ENCODE data around the gene TBC1D1.
"Not testable (repeated sequence)": the region's sequence is repeated elsewhere in the genome, so short reads cannot be mapped to it uniquely, and the experiment has no call there.

The TBC1D1 gene

DNA sequence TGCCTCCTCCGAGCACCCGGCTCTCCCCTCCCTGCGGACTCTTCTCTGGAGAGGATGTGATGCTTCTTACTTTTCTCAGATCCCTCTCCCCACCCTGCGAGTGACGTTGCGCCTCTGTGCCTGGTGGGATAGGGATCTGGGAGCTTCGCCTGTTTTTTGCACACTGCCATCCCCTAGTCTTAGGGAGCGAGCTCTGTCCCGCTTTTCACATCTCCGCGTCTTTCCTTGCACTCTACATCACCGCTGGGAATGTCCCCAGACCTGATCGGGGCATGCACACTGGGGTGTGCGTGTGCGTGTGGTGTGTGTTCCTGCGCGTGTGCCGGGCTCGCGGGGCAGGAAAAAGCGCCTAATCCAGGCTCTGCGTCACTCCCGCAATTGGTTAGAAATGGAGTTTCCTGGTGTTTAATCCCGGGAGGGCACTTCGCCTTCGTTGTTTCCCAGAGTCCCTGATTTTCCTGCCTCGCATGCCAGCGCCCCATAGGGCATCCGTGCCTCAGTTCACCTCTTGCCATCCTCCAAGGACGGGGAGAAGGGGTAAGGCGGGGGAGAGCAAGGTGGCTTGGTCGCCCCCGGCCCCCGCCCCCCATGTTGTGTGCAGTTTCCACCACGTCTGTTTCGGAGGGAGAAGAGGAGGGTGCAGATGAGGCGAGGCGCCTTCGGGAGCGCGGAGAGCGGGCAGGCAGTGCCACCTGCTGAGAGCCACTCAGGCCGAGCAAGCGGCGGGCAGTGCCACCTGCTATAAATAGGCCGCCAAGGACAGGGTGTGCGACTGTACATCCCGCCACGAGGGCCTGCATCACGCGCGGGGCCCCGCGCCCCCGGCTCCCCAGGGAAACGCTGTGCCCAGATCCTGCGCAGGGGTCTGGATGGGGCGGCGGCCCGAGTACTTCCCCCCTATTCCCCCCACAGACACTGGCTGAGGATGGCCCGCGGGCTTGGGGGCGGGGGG is 759 bp upstream of the TBC1D1 start:
- DNase-seq, result peak; percentile 55

DNA sequence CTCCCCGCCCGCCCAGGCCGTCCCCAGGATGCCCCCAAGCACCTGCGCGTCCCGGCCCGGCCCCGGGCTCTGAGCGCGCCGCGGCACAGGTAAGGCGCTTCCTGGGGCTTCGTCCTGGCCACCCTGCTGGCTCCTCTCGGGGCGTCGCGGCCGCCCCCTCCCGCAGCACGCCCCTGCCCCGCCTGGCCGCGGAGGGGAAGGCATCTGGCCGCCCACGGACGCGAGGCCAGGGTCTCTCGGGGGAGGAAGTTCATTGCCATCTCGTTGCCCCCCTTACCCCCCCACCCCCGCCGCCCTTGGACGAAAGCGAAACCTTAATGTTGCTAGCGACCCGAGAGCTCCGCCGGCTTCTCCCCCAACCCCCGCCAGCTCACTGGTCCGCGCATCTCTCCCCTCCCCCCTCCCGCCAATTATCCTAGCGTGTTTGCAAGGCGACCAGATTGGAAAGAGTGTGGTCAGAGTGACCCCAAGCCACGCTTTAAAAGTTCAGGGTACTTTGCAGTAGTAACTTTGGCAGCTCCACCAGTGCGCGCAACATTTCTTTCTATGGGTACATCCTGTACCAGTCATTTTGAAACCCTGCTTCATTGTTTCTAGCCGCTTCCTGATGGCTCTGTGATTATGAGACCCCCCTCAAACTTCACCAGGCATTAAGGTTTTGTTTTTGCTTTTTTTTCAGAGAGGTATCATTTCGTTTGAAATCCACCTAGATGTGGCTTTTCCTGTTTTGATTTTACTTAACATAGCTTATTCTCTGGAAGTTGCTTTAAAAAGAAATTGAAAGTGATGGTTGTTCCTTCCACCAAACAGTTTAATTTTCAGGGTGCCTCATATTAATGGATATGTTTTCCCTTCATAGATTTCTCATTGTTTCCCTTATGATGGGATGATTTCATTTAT is 626 bp downstream of the TBC1D1 start:
- DNase-seq, result no peak

DNA sequence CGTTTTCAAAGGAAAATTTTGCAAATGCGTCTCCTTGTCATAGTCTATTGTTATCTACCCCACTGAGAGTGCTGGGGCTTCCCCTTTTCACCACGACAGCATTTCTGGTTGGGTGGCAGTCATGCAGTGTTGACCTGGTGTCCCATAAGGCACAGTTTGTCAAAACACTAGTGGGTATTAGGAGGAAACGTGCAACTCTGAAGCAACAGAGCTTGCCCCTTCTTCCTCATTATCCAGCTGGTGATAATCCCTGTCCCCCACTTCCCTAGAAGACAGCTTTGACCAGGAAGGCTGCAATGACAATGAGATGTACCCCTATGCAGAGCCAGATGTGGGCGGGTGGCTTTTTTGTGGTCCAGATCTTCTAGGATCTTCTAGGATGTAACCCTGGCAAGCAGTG is 1.8 kb downstream of the TBC1D1 start:
- no peak for DNase-seq

DNA sequence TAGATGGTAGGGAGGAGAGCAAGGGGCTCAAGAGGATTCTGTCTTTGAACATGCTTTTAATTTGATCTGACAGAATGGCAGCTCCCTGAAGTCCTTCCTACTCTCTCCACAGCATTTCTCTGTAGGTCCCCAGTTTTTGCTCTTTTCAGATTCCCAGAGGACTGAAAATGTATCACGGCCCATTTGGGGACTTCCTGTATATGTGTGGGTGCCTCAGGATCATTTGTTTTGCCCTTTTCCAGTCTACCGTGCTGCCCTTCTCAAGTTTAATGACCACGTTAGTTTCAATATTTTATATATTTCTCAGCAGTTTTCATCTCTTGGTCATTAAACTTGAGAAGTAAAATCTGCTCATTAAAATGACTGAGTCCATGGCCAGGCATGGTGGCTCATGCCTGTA is 2.3 kb downstream of the TBC1D1 start:
- no peak for DNase-seq

DNA sequence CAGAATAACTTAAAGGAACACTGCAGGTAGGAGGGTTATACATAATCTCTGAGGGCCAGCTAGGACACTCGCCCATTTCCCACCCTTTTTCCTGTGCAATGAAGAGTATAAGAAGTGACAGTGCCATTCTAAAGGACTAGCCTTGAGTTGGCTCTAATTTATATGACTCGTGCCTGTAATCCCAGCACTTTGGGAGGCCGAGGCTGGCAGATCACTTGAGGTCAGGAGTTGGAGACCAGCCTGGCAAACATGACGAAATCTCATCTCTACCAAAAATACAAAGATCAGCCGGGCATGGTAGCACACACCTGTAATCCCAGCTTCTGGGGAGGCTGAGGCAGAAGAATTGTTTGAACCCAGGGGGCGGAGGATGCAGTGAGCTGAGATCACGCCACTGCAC is 4.4 kb downstream of the TBC1D1 start:
- DNase-seq, result no peak

DNA sequence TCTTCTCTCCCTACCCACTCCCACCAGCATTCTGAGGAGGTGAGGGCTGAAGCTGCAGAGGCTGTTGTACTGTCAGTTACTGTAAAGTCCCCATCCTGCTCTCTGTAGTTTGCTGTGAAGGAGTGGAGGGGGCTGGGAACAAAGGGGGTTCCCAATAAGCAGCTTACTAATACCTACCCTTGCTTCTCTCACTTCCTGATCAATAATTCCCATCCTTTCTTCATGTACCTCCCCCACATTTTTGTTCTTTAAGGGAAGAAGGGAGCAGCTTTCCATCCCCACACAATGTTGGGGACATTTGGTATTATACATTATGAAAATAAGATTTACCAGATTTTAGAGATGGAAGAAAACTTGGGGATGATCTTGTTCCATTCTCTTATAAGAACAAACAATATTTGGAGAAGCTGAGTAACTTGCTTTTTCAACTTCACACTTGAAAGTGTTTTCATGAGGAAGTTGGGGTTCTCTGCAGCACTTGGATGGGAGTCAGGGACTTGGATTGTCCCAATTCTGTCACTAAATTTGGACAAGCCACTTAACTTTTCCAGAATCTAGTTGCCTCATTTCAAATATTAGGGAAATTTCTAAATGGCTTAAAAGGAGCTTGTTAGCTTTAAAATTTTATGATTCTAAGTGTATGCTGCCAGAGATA is 5.4 kb downstream of the TBC1D1 start:
- DNase-seq, result no peak

DNA sequence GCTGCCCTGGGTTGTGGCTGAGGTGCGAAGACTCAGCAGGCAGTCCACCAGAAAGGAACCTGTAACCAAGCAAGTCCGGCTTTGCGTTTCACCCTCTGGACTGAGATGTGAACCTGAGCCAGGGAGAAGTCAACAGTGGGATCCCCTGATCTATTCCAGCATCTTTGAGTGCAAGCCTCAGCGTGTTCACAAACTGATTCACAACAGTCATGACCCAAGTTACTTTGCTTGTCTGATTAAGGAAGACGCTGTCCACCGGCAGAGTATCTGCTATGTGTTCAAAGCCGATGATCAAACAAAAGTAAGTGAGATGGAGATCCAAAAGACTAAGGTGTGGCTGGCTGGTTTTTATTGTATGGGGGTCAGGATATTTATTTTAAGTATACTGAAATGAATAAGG is 11.3 kb downstream of the TBC1D1 start:
- DNase-seq, result no peak

DNA sequence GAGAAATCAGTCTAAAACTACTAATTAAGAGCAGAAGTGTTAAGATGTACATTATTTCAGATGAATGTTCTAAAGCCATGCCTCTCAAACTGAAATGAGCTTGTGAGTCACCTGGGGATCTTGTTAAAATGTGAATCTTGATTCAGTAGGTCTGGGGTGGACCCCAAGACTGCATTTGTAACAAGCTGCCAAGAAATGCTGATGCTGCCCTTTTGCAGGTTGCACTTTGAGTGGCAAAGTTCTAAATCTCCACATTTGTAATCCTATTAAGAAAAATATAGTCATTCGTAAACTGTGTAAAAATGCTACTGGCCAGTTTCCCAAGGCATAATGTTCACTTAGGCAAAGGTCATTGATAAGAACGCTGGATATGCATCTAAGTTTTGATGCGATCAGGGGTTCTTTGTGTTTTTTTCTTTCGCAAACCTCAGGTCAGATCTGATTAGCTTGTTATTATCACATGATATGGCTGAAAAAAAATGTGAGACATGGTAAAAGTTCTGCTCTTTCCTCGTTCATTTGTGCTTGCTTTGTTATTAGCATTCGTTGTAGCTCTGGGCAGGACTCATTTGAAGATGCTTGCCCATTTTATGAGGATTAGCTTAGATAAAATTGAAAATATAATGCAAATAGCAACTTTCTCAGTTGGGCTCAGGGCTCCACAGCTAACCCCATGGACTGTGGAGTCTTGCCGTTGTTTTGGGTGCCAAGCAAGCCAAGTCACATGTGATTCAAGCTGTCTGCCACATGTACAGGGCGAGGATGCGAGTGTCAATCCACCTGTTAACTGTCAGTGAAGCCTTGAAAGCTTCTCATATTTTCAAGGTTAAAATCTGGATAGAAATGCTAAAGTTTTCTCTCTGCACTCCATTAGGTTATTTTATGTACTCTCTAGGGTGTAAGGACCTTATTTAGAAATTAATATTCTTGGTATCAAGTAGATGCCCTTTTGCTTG is 12.1 kb downstream of the TBC1D1 start:
- no peak for DNase-seq

DNA sequence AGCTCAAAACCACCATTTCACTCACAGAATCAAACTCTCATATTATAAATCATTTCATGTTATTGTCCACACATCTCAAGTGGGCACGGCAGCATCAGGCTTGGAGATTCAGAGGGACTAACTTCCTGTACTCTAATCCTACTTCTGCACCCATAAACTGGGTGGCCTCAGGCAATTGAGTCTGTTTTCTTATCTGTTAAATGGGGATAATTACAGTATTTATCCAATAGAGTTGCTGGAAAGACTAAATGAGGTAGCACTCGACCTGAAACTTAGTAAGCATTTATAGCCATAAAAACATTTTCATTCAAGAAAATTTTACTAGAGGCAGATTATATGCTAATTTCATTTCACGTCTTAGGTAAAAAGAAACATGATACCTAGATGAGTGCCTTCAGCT is 13.0 kb downstream of the TBC1D1 start:
- DNase-seq, result no peak

DNA sequence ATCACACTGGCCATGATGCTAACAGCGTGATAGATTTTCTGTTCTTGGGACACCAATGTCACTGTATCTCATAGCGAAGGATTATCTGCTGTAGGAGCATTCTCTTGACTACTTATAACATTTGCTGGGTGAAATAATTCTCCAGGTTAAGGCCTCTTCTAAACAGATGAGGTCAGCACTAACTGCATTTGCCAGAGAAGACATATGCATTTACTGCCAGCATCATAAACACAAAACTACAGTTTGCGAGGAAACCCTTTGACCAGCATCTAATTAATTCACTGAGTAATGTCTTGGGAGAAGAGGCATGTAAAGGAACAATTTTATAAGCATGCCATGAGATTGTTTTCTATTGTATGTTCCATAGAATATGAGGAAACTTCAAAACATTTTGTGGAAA is 13.9 kb downstream of the TBC1D1 start:
- no peak for DNase-seq

DNA sequence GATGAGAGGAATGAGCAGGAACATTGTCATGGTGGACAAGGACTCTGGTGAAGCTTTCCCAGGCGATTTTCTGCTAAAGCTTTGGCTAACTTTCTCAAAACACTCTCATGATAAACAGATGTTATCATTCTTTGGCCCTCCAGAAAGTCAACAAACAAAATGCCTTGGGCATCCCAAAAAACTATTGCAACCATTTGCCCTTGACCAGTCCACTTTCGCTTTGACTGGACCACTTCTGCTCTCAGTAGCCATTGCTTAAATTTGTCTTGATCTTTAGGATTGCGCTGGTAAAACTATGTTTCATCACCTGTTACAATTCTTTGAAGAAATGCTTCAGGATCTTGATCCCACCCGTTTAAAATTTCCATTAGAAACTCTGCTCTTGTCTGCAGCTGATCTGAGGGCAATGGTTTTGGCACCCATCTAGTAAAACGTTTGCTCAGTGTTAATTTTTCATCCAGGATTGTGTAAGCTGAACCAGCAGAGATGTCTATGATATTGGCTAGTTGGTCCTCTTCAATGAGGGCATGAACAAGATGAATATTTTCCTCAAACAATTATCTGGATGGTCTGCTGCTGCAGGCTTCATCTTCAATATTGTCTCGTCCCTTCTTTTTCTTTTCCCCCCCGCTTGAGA is 14.8 kb downstream of the TBC1D1 start:
- no peak for DNase-seq

DNA sequence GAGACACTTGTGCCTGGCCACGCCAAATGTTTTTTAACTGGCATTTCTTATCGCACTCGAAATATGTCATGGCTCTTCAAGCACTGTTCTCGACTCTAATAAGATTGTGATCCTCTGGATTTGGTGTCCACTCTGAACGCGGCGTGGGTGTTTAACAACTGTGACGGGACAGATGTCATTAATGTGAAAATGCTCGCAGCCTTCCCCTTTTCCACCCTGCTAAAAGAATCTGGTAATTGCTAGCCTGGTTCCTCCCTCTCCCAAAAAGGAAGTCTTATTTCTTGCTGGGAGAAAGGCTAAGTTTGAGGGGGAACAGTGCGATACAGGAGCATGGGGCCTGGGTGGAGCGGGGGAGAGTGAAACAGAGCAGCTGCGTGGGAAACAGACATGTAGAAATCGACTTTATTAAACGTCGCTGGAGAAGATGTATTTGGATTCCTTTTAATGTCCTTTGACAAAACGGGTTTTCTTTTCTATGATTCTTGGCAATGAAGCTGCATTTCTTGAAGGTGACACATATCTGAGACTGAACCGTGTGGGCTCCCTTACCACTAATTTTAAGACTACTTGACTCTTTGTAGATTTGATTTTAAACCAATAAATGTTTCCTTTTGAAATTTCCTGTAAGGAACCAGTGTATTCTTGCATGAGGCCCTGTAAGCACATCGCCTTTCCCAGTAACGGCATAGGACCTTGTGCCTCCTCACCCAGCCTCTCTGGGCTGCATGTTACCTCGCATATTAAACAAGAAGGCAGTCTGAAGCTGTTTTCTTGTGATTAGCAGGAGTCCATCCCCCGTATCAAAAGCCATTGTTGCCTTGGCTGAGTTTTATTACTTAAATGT is 17.8 kb downstream of the TBC1D1 start:
- no peak for DNase-seq

DNA sequence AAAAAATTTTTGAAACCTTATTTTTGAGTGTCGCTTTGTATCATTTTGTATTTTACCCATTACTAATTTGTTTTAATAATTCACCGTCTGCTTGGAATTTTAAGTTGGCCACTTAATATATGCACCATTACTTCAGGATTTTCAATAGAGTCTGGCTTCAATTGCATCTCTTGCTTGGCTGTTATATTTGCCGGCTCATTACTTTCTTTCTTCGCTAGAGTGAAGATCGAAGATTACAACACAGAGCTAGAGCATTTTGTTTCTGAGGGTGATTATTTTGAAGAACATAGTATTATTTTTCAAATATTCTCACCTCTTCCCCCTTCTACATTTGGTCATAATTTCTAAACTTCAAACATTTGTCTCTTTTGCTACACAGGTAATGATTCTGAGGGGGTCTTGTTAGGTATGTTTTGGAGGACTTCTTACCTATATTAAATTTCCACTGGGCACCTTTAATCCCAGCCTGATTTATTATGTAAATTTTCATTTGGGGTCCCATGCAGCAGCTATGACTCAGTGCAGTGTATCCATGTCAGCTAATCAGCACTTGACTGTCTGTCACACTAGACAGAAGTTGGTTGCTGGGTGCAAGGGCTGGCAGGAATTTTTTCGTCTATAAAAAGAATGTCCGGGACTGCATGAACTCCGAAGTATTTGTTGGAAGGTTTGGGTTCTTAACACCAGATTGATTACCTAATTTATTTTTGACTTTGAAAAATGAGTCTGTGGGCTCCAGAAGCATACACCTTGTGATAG is 18.6 kb downstream of the TBC1D1 start:
- no peak for DNase-seq

DNA sequence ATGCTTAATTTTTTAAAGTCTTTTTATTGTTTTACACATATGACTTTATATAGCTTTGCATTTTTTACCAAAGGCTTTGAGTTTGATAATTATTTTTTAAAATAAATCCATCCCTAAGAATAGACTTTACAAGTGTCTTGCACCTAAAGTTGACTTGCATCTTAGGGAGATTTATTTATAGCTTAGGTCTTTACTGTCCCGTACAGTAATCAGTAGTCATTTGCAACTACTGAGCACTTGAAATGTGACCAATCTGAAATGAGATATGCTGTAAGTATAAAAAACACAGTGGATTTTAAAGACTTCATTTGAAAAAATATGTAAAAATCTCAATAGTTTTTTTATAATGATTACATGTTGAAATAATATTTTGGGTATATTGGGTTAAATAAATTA is 19.2 kb downstream of the TBC1D1 start:
- no peak for DNase-seq

DNA sequence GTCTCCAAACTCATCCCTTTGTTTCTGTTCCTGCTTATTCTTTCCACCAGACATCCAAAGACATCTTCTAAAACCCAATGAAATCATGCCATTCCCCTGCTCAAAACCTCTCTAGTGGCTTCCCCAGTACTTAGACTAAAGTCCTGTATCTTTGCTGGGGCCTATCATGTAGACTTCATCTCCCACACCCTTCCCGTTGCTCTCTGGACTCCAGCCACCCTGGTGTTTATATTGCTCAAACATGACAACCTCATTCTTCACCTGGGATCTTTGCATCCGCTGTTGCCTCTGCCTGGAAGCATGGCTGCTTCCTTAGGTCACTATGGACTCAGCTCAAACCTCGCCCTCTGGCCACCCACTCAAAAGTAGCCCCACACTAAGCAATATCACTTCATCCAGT is 23.7 kb downstream of the TBC1D1 start:
- DNase-seq, result no peak

DNA sequence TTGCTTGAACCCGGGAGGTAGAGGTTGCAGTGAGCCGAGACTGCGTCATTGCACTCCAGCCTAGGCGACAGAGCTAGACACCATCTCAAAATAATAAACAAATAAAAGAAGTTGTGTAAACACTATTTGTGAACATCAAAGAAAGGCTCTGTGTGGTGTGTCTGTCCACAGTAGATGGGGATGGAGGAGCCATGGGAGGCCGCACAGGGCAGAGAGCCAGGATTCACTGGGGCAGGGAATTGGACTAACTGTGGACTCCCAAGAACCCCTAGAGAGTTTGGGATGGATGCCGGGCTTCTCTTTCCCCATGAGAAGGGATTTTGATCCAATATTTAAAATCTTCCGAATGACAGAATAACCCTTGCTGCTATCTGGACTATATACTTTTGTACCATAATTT is 26.5 kb downstream of the TBC1D1 start:
- DNase-seq, result no peak

DNA sequence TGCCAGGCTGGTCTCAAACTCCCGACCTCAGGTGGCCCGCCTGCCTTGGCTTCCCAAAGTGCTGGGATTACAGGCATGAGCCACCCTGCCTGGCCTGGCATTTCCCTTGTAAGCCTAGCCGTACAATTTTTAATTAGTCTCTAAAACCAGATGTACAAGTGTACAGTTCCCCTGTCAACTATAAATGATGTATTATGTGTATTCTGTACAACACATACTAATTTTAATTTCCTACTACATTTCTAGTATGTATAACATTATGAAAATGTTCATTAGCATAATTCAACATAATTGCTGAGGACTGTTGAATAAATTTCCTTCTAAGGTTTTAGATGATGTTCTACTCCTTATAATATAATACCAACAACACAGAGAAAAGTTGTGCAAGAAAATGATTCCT is 27.8 kb downstream of the TBC1D1 start:
- DNase-seq, result no peak

DNA sequence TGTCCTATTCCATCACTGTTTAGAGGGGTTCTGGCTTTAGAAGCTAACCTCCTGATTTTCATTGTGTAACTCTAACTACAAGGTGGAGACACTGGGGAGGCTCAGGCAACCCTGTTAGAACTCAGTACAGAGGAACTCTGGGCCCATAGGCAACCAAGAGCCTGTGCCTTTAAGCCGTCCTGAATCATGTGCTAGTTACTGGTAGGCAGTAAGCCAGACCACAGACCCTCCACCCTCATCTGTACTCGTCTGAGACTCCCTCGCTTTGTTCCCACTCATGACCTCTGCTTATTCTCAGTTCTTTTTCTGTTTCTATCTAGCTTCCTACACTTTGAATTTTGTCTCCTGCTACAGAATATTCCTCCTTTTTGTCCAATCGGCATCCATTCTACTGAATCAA is 31.4 kb downstream of the TBC1D1 start:
- no peak for DNase-seq

DNA sequence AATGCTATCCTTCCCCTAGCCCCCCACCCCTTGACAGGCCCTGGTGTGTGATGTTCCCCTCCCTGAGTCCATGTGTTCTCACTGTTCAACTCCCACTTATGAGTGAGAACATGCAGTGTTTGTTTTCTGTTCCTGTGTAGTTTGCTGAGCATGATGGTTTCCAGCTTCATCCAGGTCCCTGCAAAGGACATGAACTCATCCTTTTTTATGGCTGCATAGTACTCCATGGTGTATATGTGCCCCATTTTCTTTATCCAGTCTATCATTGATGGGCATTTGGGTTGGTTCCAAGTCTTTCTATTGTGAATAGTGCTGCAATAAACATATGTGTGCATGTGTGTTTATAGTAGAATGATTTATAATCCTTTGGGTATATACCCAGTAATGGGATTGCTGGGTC is 32.2 kb downstream of the TBC1D1 start:
- not testable (repeated sequence) for DNase-seq

DNA sequence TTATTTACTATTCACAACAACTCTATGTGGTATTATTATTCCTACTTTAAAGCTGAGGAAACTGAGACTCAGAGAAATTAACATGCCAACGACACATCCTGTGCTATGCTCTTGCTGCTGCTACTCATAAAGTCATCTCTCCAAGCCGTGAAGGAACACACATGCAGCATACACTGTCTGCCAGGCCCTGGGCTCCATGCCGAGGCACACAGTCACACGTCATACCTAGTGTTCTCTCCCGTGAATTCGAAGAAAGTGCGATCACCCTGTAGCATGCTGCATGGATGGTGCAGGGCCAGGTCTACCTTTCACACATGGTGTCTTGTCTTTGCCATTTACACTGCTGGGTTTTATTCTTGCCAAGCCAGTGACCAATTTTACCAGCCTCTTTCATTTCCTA is 34.1 kb downstream of the TBC1D1 start:
- DNase-seq, result no peak
